Stimulated activated CD8-positive, alpha-beta memory T cell treated with anti-CD3 and anti-CD28 coated beads, Interleukin-12 subunit alpha, Interleukin-12 subunit beta, amount 100 ng/mL, for 1 hour (primary cell): Measurements from ENCODE around the gene ADGRL1.

ENCODE experiments used
- DNase-seq: peaks from one replicate; pipeline ENCODE4 v3.0.0-alpha.2; 2020; ENCODE audit warnings: low read depth

The ADGRL1 gene

DNA sequence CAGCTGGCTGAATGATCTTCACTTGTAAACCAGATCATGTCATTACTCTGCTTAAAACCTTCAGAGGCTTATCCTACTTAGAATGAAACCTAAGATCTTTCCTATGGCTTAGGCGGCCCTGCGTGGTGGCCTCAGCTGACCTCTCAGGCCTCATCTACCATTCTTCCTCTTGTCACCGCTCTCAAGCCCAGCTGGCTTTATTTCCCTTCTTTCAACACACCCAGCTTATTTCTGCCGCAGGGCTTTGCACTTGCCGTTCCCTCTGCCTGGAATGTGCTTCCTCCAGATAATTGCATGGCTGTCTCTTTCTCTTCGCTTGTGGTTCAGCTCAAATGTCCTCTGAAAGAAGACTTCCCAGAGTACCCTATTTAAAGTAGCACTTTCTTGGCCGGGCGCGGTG is 66.0 kb downstream of the ADGRL1 start:
- no peak for DNase-seq

DNA sequence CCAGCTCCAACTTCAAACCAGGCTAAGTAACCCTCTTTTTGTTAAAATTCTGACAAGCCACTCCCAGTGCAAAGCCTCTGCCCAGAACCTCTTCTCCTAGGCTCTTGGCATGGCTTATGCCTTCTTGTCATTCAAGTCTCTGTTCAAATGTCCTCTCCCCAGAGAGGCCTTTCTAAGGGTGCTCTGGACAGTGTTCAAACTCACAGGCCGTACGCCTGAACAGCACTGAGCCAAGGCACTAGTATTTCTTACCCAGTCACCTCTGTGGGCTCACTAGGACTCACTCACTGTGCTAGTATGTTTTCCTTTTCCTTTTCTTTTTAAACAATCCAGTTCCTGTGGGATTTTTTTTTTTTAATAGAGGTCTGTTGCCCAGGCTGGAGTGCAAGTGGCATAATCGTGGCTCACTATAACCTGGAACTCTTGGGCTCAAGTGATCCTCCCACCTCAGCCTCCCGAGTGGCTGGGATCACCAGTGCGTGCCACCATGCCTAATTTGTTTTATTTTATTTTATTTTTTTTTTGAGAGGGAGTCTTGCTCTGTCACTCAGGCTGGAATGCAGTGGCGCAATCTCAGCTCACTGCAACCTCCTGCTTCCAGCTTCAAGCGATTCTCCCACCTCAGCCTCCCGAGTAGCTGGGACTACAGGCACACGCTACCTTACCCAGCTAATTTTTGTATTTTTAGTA is 67.2 kb downstream of the ADGRL1 start:
- no peak for DNase-seq

DNA sequence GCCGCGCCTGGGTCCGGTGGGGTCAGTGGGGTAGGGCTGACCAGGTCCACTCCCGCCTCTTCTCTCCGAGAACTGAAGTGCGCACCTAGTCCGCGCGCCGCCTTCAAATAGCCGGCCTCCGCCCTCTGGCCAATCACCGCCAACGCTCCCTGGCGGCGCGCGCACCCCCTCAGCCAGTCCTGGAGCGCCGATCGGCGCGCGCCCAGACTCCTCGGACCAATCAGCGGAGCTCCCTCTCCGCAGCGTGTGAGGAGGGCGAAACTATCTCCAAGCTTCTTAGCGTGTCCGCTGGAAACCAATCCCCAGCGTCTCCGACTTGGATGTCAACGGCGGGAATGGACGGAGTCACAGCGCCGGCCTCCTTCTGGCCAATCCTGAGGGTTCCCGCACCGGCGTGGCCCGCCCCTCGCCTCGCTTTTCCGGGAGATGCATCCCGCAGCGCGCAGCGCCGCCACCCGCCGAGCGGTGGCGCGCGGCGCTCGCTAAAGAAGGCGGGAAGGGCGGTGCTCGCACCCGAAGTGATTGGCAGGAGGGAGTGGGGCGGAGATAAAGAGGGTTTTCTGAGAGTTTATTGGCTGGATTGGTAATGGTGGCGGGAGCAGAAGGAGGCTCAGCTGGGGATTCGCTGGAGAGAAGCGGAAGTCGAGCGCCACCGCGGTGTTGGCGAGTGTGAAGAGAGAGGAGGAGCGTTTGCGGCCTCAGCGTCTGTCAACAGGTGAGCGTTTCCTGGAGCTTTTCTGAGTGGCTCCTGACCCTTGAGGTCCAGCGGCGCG is 69.3 kb downstream of the ADGRL1 start, which contains the start of gene ASF1B:
Gene ASF1B (minus strand): TSS at position 81 of the 773 bp plus-strand sequence. CDS start 133 bp downstream, outside the sequence.
- peak; percentile 94 for DNase-seq

DNA sequence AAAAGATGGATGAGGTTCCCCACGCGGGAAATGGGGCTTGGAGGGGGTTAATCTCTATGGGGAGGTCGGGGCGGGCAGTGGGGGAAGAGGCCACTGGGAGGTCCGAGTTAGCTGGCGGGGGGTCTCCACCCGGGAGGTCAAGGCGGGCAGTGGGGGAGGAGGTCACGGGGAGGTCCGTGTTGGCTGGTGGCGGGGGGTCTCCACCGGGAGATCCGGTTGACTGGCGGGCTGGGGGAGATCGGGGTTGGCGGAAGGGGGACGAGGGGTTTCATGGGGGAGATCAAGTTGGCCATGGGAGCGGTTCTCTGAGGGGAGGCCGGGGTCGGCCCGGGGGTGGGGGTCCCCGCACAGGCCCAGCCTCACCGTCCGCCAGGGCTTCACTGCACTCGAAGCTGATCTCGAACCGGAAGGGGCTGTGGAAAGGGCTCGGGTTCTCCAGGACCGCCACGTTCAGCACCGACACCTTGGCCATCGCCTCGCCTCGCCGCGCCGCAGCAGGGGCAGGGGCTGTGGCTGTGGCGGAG is 69.9 kb downstream of the ADGRL1 start:
- no peak for DNase-seq

DNA sequence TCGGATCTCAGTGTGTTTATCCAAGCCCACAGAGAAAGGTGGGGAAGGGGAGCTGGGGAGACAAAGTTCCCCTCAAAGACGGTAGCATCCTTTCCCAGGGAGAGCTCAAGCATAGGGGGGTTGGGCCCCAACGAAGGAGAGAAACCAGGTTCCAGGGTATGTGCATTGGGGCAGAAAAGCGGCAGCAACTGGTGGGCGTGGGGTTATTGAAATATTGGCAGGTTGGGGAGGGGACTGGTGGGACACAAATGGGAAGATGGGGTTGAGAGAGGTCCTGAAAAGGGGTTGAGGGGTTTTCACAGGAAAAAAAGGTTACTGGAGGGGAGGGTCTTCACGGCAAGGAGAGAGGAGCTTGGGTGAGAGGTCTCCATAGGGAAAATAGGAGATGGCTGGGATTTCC is 70.6 kb downstream of the ADGRL1 start:
- DNase-seq, result no peak

DNA sequence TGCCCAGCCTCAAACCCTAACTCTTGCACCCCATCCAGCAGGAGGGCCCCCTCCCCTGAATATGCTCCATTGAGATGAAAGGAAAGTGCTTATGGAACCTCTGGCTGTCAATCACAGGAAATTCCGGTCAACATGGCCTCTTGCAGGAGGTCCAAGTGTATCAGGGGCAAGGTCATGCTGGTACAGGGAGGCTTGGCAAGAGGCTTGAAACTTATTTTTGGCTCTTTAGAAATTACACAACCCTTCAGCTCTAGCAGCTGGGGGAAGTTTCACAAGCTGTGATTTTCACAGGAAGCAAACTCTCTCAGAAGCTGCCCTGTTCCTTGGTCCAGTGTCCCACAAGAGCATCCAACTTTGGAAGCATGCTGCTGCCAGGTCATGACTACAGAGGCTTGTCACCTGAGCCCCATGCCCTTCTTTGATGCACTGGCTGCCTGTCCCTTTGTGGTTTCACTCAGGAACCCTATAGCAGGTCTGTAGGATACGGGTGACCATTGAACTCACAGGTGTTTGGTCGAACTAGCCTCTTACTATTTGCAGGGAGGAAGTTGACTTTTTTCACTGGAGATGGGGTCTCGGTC is 78.0 kb downstream of the ADGRL1 start:
- DNase-seq, result no peak

DNA sequence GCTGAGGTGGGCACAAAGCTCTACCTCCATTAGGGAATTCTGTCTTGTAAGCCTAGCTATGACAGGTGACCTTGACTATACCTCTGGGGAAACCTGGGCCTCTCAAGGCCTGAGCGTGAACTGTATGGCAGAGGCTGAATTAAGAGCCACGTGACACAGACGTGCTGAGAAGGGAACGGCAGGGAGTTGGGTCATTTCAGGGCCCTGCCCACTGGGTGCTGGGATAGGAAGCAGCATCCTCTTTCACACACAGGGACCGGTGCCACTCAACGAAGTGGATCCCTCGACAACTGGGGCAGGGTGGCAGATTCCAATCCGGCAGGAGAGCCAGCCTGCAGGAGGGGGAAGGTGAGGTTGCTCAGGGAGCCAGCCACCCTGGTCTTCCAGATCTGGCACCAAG is 78.8 kb downstream of the ADGRL1 start:
- DNase-seq, result no peak

DNA sequence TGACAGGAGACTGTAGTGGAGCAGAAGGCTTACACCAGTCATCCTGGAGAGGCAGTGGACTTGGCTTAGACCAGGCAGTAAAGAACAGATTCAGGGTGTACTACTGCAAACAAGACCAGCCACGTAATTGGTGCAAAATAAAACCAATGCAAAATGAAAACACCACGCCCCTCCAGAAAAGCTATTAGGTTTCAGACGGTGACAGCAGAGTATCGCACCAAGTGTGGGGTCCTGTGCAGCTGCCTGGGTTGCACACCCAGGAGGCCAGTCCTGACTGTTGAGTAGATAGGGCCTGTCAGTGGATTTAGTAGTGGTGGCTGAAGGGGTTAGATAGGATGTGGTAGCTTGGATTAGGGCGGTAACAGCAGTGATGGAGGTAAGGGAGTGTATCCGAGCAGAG is 83.0 kb downstream of the ADGRL1 start:
- no peak for DNase-seq

DNA sequence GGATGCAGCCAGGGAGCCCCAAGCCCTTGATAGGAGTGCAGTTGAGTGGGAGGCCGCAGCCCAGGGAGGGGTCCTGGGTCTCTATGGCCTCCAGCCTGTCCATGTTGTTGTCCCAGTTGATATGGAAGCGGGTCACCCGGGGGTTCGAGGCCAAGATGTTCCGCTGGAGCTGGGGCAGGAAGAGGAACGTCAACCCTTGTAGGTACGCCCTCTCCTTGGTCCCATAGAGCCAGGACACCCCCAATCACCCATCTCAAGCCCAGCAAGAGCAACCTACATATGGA is 85.5 kb downstream of the ADGRL1 start:
- DNase-seq, result no peak

DNA sequence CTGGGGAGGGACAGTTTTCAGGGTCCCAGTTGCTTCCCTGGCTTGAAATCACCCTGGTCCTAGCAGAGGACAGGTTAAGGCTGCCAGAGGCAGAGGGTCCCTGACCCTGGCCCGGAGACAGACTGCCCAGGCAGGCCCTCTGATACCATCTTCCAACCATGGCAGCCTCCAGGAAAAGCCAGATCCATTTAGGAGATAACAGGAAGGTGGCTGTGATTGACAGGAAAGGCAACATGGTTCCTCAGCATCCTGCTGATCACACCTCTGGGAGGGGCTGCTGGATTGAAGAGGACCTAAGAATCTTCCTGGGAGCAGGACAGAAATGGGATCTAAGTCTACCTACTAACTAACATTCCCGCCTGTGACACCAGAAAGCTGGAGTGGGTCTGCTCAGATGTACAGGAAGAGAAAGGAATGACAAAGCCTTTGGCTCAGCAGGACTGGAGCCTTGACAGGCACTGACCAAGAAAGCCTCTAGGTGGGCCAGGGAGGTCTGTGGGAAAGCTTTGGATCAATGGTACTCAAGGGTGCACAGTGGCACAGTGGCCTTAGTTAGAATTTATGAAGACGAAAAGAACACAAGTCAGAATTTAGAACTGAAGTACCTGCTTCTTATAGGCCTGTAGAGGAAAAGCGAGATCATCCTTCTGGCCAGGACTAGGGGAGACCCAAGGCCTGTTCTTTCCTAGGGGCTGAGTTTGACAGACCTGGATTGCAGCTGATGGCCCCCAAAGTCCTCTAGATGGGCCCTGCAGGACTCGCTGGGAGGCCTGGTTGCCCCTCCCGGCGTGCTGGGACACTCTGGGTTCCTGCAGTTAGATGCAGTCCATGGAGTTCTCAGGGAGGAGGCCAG is 86.1 kb downstream of the ADGRL1 start:
- no peak for DNase-seq

DNA sequence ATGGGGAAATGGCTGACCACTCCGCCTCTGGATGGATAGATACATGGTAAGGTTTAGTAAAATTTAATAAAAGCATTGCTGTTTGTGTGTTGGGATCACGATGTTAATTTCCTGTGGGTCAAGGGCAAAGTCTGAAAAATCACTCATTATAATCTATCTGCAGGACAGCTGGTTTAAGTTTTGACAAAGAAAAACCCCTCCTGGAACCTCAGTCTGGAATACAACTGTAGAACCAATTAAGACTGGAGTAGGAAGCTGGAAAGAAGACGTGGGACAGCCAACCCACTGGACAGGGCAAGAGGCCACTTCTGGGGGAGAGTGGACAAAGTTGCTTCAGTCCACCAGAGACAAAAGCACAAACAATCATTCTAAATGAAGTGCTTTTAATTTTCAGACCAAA is 86.8 kb downstream of the ADGRL1 start:
- DNase-seq, result no peak

DNA sequence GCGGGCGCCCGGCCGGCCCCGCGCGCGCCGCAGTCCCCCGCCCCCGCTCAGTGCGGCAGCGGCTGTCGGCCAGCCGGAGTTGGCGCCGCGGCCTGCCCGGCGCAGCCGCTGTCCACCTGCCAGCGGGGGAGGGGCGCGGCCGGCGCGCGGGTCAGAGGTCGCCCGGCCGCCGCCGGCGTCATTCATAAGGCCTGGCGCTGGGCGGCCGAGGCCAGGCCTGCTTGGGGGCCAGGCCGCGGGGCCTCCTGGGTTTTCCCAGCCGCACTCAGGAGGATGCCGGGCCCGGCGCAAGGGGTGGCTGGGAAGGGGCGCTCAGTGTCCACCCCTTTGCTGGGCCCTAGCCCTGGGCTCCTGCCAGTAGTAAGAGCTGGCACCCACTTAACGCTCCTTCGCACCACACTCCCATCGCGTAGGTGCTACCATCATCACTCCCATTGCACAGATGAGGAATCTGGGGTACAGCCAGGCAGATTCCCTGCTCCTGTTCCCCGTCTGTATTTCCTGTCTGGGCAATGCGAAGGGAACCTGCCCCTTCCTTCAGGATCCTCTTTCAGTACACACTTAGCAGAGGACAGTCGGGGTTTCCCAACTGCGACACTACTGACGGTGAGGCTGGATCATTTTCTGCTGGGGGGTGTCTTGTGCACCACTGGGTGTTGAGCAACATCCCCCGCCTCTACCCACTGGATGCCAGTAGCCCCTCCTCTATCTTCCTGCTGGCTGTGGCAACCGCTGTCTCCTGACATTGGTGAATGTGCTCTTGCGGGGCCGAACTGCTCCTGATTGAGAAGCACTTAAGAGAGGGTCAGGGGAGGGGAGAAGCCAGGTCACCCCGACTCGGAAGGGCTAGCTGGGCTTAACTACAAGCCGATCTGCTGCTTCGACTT is 87.6 kb downstream of the ADGRL1 start:
- DNase-seq, result no peak

DNA sequence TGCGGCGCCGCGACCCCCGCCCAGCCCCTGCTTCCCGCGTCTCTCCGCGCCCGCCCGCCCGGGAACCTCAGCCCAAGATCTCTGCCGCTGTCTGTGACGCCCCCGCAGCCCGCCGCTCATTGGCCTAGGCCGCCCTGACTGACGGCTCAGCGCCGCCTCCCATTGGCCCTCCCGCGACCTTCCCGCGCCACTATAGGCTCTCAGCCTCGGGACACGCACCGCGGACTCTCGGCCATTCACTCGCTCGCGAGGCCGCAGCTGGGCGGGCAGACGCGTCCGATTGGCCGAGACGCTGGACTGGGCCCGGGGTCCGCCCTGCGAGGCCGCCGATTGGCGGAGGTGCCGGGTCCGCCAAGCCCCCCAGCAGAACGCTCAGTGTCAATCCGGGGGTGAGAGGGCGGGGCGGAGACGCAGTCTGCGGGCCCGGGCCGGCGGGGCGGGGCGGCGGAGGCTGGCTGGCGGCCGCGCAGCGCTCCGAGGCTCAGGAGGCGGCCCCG is 88.3 kb downstream of the ADGRL1 start, which contains the start of gene PRKACA:
Gene PRKACA (minus strand): TSS at position 95 of the 497 bp plus-strand sequence. CDS start 215 bp downstream, outside the sequence.
- peak; percentile 95 for DNase-seq

DNA sequence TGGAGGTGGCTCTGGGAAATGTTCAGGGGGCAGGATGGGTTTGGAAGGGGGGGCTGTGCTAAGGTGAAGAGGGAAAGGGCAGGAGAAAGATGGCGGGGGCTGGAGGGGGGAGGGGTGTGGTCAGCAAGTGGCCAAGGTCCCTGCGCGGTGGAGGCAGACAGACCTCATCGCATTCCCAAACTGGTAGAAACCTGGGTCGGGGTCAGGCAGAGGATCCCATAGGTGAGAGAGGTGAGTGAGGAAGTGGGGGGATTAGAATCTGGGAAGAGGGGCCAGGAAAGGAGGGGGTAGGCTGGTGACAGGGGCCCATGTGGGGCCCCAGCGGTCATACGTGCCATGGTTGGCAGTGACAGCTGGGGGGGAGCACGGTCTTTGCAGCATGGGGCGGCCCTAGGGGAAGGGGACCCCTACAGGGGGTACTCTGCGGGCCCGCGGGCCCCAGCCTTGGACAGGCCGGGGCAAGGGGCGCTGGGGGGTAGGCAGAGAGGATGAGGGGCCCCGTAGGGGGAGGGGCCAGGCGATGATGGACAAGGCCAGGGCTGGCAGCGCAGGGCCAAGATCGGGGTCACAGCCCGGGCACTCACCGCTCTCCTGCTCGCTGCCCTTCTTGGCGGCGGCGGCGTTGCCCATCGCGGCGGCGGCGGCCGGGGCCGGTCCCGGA is 88.9 kb downstream of the ADGRL1 start:
- DNase-seq, result no peak

DNA sequence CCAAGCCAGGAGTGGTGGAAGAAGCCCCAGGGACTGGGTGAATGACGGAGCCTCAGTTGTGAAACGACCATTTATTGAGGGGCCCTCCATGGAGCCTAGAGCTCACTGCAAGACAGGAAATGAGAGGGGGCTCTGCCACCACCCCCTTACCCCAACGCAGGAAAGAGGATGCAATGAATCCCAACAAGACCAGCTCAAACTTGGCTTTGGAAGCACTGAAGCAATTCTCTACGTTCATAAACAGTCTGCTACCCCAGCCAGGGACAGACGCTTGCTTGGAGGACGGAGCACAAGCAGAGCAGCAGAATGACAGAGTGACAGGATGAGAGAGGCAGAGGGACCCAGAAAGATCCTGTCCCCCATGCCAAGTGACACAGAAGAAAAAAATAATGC is 89.4 kb downstream of the ADGRL1 start:
- no peak for DNase-seq

DNA sequence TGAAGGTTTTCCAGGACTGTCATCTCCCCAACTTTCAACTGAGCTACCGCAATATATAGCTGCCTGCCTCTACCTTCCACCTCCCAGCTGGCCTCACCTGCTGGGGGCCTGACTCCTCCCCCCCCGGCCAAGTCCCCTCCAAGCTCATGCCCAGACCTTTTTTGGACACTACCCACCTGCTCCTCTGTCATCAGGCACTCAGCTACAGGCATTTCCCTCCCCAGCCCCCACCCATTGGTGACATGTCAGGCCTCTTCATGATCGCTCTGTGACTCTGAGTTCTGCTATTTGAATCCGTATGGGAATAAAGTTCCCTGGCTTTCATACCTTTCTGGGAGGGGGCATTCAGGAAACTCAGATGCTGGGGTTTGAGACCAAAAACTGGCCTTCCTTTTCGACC is 90.2 kb downstream of the ADGRL1 start:
- no peak for DNase-seq

DNA sequence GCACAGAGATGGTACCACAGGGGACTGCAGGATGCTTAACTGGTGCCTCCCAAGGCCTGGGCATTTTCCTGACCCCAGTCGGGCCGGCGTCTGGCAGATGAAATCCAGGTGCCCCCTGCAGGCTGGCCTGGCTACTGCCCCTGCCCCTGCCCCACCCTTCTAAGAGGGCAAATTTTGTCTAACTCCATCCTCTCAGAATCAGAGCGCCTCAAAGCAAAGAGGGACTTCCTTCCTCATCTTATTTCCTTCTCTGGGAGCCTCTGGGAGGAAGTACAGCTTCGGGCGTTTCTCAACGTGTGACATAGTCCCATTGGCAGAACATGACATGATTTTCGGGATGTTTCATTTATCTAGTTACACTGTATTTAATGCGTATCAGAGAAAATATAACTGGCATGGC is 91.1 kb downstream of the ADGRL1 start:
- no peak for DNase-seq

DNA sequence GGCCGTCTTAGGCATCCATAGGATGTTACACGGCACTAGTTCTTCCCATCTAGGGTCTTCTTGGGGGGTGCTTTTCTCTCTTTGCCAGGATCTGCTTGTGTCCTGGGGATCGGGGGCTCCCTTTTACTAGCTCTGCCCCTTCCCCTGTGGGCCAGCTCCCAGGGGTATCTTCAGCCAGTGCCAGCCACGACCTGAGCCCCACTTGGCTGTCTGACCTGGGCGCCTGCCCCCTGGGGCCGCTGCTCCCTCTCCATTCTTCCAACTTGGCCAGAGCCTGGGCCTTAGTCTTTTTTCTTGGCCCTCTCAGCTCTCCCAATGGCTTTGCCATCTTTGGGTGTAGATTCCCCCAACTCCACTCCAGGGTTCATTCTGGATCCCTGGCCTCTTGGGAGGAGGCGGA is 91.5 kb downstream of the ADGRL1 start:
- no peak for DNase-seq

DNA sequence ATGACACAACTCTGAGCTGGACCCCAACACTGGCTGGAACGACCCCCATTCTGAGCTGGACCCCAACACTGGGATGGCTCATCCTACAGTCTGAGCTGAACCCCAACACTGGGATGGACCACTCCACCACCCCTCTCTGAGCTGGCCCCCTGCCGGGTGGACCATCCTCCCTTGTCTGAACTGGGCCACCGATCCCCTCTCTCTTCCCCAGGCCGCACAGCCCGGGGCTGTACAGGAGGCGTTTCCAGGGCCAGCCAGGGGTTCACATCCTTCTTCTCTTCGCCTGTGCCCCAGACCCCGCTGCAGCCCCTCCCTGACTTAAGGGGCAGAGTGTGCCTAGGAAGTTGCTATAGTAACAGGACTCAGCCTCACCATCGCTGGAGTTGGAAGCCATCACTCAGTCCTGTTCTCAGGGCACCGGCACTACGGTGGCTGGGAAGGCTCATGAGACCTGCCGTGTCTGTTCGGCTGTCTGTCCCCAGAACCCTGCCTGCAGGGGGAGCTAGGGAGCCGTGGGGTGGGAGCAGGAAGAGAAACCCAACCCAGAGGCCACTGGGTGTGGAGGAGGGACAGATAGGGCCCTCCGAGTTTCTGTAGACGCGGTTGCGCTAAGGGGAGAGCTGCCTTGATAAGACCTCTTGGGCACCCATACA is 92.1 kb downstream of the ADGRL1 start:
- DNase-seq, result no peak
